Cardiac fibroblast (primary cell): ENCODE measurements around the gene GGA3.
"Not testable (repeated sequence)": the region's sequence is repeated elsewhere in the genome, so short reads cannot be mapped to it uniquely, and the experiment has no call there.

Experiments used
- DNase-seq, 2 donors: peaks; one replicate each; pipeline versions ENCODE4 v3.0.0 to v3.0.0-alpha.2; 2010; ENCODE audit warnings: low read depth in 2 of 2
- H3K4me3 ChIP-seq, 2 donors: replicated peaks in 1 of 2; 1 replicate in 1 of 2; 2 replicates in 1 of 2; pipeline ENCODE4 v1.5.1; 2011; ENCODE audit warnings: low read depth in 2 of 2, low read length in 2 of 2, mild to moderate bottlenecking in 2 of 2, moderate library complexity in 1 of 2
- TF ChIP-seq, protein P1 (sequence below): IDR thresholded peaks from one replicate; pipeline ENCODE4 v1.5.1; 2011; ENCODE audit warnings: low read depth, mild to moderate bottlenecking, low read length, inconsistent platforms

The GGA3 gene

DNA sequence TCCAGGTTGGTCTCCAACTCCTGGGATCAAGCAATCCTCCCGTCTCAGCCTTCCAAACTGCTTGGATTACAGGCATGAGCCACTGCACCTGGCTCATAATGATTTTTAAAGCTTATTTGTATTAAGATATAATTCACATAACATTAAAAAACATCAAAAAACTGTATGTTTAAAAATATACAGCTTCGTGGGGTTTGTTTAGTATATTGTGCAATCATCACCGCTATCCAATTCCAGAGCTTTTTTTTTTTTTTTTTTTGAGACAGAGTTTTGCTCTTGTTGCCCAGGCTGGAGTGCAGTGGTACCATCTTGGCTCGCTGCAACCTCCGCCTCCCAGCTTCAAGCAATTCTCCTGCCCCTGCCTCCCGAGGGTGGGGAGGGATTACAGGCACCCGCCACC is 38.9 kb upstream of the GGA3 start:
- no peak for DNase-seq
- no peak overlapping the region for H3K4me3 ChIP-seq
- TF ChIP-seq, protein P1, sequence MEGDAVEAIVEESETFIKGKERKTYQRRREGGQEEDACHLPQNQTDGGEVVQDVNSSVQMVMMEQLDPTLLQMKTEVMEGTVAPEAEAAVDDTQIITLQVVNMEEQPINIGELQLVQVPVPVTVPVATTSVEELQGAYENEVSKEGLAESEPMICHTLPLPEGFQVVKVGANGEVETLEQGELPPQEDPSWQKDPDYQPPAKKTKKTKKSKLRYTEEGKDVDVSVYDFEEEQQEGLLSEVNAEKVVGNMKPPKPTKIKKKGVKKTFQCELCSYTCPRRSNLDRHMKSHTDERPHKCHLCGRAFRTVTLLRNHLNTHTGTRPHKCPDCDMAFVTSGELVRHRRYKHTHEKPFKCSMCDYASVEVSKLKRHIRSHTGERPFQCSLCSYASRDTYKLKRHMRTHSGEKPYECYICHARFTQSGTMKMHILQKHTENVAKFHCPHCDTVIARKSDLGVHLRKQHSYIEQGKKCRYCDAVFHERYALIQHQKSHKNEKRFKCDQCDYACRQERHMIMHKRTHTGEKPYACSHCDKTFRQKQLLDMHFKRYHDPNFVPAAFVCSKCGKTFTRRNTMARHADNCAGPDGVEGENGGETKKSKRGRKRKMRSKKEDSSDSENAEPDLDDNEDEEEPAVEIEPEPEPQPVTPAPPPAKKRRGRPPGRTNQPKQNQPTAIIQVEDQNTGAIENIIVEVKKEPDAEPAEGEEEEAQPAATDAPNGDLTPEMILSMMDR = no peak

DNA sequence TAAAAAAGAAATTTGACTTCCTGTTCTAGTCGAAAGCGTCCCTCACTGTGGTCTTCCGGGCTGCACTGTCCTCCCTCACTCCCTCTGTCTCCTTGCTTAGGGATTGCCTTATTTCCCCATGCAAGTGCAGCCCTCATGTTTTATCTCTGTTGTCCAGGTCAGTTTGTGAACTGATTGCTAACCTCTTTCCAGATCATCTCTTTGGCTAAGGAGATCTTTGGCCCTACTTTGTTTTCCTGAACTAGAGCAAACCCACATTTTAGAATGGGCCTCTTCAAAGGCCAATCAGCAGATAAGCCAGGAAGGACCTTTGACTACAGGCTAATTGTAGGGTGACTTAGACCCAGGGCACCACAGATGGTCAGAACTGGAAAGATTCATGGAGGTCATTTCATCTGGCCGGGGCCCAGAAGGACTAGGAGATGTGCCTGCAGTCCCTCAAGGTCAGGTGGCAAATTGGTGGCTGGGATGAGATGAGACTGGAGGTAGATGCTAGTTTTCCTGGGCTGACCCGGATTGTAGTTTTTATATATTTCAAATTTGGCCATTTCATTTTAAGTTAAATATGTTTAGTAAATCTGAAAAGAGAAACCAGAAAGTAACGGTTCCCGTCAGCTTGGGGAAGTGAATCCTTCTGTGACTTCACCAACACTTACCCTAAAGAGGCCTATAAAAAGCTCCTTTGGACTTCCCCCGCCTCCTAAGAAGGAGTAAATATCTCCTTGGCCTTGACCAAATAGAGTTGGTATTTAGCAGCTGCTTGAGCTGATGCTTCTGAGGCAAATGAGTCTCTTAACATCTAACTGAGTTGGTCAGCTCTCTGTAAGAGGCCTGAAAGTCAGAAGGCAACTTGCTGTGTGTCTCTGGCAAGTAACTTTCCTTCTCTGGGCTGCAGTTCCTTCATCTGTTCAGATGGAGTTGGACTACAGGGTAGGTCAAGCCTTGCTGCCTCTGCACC is 34.1 kb upstream of the GGA3 start:
- DNase-seq = no peak
- H3K4me3 ChIP-seq = no peak overlapping the region

DNA sequence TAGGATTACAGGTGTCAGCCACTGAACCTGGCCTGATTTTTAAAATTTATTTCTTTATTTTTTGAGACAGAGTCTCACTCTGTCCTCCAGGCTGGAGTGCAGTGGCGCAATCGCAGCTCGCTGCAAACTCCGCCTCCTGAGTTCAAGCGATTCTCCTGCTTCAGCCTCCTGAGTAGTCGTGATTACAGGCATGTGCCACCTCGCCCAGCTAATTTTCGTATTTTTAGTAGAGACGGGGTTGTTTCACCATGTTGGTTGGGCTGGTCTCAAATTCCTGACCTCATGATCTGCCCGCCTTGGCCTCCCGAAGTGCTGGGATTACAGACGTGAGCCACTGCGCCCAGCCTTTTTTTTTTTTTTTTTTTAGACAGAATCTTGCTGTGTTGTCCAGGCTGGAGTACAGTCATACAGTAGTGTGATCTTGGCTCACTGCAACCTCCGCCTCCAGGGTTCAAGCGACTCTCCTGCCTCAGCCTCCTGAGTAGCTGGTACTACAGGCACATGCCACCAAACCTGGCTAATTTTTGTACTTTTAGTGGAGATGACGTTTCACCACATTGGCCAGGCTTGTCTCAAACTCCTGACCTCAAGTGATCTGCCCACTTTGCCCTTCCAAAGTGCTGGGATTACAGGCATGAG is 31.5 kb upstream of the GGA3 start:
- DNase-seq, H3K4me3 ChIP-seq: not testable (repeated sequence)

More for the DNA sequence above, 34.1 kb upstream of the GGA3 start:
- TF ChIP-seq, protein P1 = no peak

DNA sequence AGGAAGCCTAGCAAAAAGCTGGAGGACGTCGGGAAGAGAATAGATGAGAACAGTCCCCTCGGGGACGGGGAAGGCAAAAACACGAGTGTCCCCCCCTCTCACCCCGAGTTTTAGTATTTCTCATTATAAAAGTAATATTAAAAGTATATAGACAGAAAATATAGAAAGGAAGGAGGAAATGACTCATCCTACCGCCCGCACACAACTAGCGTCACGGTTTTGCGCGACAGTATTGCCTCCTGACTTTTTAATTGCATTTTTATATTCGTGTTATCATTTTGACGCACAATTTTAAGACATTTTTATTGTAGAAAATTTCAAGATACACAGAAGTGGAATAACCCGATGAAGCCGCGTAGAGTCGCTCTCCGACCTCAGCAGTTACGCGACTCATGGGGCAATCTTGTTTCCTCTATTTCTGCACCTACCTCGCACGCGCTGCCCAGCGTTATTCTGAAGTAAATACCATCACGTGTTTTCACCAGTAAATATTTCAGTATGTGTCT is 28.5 kb upstream of the GGA3 start:
- peak; percentile 65 to 67 for DNase-seq
- H3K4me3 ChIP-seq = peak overlapping the region; percentile 89 to 92
- TF ChIP-seq, protein P1 = no peak

DNA sequence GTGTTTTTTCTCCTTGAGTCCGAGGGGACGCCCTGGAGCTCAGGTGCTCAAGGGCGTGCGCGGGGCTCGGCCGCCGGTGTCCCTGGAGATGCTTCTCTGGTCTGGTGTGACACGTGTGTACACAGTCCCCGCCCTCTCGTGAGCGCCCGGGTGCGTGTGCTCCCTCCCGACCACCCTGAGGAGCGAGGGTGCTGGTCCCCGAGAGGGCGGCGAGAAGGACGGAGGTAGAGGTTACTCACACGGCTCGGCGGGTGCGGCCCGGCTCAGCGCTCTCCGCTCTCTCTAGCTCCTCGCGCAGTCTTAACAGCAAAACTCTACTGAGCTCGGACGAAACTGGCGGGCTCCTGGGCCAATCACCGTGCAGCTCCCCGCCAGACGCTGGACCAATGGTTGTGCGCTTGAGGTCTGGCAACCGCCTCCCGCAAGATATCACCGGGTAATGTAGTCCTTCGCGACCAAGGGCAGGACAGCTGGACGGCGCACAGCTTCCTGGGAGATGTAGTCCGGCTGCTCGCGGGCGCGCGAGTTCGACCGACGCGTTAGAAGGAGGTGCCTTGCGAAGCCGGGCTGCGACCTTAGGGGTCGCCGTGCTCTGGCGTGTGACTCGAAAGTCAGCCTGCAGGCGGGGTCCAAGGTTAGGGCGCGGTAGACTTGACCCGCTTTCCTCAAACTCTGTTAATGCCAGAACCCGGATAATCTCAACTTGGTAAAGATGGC is 27.9 kb upstream of the GGA3 start, which contains the start of gene SLC25A19:
Gene SLC25A19 (minus strand): TSS at position 319 of the 717 bp plus-strand sequence. CDS start 2,669 bp downstream, outside the sequence.
- H3K4me3 ChIP-seq = peak within 1 kb of the TSS; percentile 89 to 92
- TF ChIP-seq, protein P1 = no peak

DNA sequence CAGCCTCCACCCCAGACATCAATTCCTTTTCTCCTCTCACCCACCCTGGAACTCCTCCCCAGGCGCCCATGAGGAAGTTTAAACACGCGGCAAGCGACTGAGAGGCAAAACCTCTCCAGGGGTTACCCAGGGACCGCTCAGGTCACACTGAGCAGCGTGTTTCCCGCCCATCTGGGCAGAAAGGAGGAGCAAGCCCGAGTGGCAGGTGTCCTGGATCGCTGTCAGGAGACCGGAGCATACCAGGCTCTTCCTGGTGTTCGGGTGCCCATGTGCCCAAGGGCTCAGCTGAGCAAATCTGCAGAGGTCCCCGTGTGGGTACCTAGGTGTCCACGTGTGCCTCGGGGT is 27.3 kb upstream of the GGA3 start:
- DNase-seq = no peak
- peak overlapping the region; percentile 89 to 92 for H3K4me3 ChIP-seq
- TF ChIP-seq, protein P1 = no peak

More for the DNA sequence above, 27.9 kb upstream of the GGA3 start, which contains the start of gene SLC25A19:
- DNase-seq = peak; percentile 99
